AG10803 (cell line): Measurements from ENCODE around the gene CELF5.
"Not testable (repeated sequence)": the region's sequence is repeated elsewhere in the genome, so short reads cannot be mapped to it uniquely, and the experiment has no call there.

Source experiments
- DNase-seq: peaks from one replicate; pipeline ENCODE4 v3.0.0; 2010; ENCODE audit warnings: low read depth
- H3K4me3 ChIP-seq: 2 replicates; pipeline ENCODE4 v1.5.1; 2011; ENCODE audit warnings: mild to moderate bottlenecking, low read length, control low read depth
- CTCF ChIP-seq: conservative IDR thresholded peaks from 2 replicates; pipeline ENCODE4 v1.5.1; 2011; ENCODE audit warnings: mild to moderate bottlenecking, low read length, control low read depth, inconsistent platforms

CELF5 gene

DNA sequence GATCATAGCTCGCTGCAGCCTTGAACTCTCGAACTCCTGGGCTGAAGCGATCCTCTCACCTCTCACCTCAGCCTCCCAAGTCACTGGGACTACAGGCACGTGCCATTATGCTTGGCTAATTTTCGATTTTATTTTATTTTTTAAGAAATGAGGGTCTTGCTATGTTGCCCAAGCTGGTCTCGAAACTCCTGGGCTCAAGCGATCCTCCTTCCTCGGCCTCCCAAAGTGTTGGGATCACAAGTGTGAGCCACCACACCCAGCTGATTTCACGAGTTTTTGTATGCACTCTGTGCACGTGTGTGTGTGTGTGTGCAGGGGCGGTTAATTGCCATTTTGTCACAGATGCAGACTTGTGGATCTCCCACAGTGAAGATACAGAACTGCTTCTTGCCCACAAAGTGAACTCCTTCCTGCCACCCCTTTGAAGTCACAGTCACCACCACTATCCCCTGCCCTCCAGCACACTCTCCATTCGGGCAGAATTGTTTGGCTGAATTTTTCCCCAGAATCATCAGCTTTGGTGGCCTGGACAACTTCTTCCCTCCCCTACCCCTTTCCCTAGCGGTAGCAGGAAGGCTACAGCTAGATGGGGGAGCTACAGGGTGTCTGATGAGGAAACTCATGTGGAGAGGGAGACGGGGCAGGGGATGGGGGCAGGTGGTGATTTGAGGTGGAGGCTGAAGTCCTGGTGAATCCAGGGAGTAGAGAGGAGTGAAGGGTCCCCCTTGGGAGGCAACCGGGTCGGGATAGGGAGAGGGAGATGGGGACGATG lies 59.6 kb downstream of the CELF5 start:
- TF ChIP-seq CTCF, result no peak
- no peak overlapping the region for H3K4me3 ChIP-seq
- DNase-seq, result no peak

- no peak for TF ChIP-seq CTCF
- no peak overlapping the region for H3K4me3 ChIP-seq
Observed at GRCh38 chr19:3284759-3285646, 60.5 kb downstream of the CELF5 start.

DNA sequence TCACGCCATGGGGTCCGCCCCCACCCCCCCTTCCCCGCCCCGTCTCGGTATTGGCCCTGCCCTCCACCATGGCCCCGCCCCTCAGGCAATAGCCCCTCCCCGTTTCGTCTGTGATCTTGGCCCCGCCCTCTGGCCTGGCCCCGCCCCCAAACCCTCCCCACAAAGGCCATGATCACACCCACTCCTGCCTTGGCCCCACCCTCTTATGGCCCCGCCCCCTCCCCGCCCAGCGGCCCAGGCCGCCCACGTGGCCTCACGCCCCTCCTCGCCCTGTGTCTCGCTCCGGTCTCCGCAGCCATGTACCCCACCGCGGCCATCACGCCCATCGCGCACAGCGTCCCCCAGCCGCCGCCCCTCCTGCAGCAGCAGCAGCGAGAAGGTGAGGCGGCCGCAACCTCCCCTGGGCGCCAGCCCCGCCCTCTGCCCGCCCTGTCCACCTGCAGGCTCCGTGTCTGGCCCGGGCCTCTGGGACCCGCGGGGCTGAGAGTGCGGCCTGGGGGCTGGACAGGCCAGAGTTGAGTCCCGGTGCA lies 61.3 kb downstream of the CELF5 start:
- no peak for TF ChIP-seq CTCF
- DNase-seq, result no peak
- no peak overlapping the region for H3K4me3 ChIP-seq

More at GRCh38 chr19:3284759-3285646, 60.5 kb downstream of the CELF5 start:
- DNase-seq, result no peak

GRCh38 chr19:3287814-3288213 lies 63.4 kb downstream of the CELF5 start:
- no peak for TF ChIP-seq CTCF
- DNase-seq, result no peak
- no peak overlapping the region for H3K4me3 ChIP-seq

DNA sequence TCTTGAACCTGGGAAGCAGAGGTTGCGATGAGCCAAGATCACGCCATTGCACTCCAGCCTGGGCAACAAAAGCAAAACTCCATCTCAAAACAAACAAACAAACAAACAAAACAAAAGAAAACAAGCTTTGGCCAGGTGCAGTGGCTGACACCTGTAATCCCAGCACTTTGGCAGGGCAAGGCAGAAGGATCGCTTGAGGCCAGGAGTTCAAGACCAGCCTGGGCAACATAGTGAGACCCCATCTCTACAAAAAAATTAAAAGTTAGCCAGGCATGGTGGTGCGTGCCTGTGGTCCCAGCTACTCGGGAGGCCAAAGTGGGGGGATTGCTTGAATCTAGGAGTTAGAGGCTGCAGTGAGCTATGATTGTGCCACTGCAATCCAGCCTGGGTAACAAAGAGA lies 64.0 kb downstream of the CELF5 start:
- H3K4me3 ChIP-seq, DNase-seq: not testable (repeated sequence)

- no peak for TF ChIP-seq CTCF
- no peak for DNase-seq
- H3K4me3 ChIP-seq, result no peak overlapping the region
Observed at GRCh38 chr19:3289971-3290569, 65.6 kb downstream of the CELF5 start.

DNA sequence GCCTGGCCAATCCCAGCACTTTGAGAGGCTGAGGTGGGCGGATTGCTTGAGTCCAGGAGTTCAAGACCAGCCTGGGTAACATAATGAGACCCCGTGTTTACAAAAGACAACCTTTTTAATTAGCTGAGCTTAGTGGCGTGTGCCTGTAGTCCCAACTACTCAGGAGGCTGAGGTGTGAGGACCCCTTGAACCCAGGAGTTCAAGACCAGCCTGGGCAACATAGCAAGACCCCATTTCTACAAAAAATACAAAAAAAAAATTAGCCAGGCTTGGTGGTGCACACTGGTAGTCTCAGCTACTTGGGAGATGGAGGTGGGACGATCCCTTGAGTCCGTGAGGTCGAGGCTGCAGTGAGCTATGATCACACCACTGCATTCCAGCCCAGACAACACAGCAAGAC lies 66.4 kb downstream of the CELF5 start:
- DNase-seq, H3K4me3 ChIP-seq: not testable (repeated sequence)
